ENCODE measurements around the gene PTPN6.

Gene PTPN6

DNA sequence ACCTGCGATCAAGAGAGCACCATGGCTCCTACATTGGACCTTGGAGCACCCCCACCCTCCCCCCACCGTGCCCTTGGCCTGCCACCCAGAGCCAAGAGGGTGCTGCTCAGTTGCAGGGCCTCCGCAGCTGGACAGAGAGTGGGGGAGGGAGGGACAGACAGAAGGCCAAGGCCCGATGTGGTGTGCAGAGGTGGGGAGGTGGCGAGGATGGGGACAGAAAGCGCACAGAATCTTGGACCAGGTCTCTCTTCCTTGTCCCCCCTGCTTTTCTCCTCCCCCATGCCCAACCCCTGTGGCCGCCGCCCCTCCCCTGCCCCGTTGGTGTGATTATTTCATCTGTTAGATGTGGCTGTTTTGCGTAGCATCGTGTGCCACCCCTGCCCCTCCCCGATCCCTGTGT, 9.4 kb upstream of the PTPN6 start:
- no peak for DNase-seq (ENCODE audit: low read depth, low spot score)

DNA sequence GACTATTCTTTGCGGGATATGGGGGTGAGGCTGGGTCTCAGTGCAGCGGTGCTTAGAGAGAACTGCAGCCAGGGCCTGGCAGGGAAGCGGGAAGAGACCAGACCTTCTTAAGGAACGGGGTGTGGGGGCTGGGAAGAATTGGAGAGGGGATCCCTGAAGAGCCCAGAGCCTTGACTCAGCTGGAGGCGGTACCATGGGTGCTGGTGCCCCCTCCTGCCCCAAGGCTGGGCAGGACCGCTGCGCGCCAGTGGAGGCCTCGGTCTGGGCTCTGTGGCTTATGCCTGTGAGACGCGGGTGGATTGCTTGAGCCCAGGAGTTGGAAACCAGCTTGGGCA, 8.9 kb upstream of the PTPN6 start:
- no peak for DNase-seq (ENCODE audit: low read depth, low spot score)

DNA sequence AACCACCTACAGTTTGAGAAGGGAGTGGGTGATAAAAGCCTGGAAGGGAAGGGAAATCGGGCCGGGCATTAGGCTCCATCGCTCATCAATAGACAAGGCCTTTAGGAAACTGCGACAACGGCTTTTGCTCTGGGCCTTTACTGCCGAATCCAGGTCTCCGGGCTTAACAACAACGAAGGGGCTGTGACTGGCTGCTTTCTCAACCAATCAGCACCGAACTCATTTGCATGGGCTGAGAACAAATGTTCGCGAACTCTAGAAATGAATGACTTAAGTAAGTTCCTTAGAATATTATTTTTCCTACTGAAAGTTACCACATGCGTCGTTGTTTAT, 7.8 kb upstream of the PTPN6 start:
- peak; percentile 87 for DNase-seq (ENCODE audit: low read depth, low spot score)

DNA sequence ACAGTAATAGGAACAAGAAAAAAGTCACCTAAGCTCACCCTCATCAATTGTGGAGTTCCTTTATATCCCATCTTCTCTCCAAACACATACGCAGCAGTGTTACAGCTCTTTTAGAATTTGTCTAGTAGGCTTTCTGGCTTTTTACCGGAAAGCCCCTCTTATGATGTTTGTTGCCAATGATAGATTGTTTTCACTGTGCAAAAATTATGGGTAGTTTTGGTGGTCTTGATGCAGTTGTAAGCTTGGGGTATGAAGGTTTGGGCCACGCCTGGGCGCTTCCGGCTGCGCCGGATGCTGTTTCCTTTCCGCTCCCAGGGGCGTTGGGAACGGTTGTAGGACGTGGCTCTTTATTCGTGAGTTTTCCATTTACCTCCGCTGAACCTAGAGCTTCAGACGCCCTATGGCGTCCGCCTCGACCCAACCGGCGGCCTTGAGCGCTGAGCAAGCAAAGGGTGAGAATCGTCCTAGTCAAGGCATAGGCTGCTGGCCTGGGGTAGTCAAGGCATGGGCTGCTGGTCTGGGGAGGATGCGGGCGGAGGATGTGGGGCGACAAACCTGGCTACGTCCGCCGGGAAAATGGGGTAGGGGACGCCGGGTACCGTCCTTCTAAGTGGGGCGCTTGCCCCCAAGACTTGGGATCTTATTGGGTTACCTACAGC, 7.3 kb upstream of the PTPN6 start, which contains the start of the genes C12orf57 and RNU7-1:
C12orf57 (plus strand) TSS at position 301 of the 659 bp plus-strand sequence; CDS start at position 401, 100 bp downstream.
RNU7-1 (plus strand) TSS at position 95 of the 659 bp plus-strand sequence.
- DNase-seq (ENCODE audit: low read depth, low spot score) = peak; percentile 73

DNA sequence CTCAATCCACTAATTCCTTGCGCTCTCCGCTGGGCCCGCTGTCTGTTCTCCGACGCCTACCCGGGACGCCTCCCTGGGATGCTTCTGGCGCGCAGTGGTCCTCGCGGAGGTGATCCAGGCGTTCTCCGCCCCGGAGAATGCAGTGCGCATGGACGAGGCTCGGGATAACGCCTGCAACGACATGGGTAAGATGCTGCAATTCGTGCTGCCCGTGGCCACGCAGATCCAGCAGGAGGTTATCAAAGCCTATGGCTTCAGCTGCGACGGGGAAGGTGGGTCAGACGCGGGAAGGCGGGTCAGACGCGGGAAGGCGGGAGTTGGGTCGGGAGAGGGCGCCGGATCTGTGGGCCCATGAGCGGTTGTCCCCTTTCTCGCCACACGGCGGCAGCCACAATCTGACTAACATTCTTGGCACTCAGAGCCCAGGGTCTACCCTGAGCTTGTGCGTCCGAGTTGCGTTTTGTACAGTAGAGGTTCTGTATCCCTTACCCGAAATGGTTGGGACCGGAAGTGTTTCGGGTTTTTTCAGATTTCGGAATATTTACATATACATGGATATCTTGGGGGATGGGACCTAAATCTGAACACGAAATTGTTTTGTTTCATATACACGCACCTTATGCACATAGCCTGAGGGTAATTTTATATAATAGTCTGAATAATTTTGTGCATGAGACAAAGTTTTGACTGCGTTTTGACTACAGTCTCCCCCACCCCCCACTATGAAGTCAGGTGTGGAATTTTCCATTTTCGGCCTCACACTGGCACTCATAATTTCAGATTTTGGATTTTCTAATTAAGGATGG, 6.6 kb upstream of the PTPN6 start:
- peak; percentile 57 for DNase-seq (ENCODE audit: low read depth, low spot score)

DNA sequence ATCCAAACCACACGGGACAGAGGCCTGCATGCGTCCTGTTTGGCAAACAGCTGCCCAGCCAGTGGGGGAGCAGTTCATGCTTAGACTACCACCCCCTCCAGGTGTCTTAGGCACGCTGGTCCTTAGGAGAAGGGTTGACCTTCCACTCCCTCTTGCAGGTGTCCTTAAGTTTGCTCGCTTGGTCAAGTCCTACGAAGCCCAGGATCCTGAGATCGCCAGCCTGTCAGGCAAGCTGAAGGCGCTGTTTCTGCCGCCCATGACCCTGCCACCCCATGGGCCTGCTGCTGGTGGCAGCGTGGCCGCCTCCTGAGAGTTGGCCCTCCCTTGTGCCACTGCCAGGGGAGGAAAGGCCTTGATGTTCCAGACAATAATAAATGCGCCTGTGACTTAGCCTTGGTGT, 5.5 kb upstream of the PTPN6 start:
- no peak for DNase-seq (ENCODE audit: low read depth, low spot score)

DNA sequence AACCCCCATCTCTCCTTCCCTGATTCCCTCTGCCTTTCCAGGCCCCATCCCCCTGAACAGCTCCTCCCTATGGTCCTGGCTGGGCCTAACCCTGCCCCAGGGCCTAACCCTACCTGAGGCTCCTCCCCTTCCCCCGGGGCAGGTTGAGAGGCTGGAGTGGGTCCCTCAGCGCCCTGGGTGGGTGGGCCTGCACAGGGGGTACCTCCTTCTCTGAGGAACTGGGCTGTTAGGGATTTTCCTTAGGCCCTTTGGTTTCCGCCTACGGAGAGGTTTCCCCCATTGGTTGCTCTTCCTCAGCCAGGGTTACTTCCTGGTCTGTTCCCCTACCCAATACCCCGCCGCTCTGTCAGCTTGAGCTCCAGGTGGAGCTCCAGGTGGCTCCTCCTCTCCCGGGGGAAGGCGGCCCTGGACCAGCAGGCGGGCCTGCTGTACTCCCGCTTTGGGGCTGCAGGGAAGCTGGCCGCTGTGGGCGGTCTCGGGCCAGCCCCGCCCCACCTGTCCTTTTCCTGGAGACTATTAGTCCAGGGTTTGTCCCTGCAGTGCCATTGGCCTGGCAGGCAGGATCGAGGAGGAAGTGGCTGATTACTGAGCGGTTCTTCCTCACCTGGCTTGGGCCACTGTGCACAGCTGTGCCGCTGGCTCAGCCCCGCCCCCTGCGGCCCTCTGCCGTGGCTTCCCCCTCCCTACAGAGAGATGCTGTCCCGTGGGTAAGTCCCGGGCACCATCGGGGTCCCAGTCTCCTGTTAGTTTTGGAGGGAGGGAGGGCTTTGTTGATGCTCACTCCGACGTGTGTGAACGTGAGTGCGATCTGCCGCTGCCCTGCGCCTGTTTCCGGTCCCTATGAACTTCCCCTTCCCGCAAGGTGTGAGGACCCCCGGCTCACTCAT, 4.9 kb upstream of the PTPN6 start:
- no peak for DNase-seq (ENCODE audit: low read depth, low spot score)

DNA sequence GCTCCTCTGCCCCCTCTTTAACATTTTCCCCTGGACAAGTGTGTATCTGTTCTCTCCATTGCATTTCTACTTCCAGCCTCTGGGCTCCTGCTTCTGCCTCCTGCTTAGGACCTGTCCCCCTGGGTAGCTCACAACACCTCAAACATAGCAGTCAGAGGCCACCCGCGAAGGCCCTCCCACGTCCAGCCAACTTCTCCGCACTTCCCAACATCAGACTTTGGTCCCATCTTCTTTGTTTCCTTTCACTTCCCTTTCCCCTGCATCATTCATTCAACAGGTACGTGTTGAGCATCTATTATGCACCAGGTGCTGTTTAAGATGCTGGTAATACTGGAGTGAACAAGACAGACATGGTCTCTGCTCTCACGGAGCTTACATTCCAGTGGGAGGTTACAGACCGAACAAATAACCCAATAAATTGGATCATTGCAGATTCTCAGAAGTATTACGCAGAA, 4.2 kb upstream of the PTPN6 start:
- no peak for DNase-seq (ENCODE audit: low read depth, low spot score)

DNA sequence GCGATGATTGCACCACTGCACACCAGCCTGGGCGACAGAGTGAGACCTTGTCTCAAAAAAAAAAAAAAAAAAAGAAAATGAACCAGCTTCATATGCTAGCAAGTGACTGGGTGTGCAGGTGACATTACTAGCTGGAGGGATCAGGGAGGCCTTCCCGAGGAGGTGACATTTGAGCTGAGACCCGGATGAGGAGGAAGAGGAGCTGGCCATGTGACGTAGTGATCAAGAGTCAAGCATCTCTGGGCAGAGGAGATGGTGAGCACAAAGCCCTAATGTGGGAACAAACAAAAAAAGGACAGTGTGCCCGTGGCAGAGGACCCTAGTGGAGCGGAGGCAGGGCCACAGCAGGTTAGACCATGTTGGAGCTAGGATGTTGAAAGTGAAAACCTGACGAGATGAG, 3.5 kb upstream of the PTPN6 start:
- DNase-seq (ENCODE audit: low read depth, low spot score) = no peak

DNA sequence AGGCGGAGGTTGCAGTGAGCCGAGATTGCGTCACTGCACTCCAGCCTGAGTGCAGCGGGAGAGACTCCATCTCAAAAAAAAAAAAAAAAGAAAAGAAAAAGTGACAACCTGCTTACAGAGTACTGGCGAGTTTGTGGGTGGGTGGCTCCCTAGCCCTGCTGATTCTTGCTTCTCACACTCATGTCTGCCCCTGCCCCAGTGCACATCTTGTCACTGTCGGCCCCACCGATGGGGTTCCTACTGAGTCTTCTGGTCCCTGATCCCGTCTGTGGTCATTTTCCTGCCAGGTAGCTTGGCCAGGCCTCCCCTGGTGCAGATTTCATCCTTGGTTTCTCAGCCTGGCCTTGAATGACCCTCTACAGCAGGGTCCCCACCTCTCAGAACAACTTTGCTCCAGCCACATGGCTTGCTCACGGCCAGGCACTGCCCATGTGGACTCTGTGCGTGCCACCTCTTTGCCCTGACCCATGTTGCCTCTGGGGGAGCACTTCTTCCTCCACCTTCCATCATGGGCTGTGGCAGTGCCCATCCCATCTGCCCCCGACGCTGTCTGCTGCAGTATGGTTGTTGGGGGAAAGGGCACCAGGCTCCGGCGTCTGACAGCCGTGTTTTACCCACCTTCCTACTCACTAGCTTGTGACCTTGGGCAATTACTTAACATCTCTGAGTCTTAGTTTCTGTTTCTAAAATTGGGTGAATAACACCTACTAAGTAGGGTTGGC, 2.1 kb upstream of the PTPN6 start:
- DNase-seq (ENCODE audit: low read depth, low spot score) = no peak

DNA sequence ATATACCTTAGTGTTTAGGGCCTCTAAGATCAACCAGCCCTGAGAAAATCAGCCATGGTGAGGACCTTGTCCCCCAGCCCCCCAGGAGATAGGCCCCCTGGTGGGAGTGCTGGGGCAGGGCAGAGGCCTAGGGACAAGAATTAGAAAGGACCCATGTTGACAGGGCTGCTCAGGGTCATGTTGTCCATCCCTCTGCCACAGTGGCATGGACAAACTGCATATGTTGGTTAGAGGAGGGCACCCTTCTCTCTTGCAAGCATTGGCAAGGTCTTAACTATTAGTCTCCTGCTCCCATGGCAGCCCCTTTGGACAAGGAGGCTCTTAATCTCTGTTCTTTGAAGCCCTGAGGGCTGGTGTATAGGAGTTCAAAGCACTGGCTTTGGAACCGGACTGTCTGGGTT, 755 bp upstream of the PTPN6 start:
- DNase-seq (ENCODE audit: low read depth, low spot score) = no peak

DNA sequence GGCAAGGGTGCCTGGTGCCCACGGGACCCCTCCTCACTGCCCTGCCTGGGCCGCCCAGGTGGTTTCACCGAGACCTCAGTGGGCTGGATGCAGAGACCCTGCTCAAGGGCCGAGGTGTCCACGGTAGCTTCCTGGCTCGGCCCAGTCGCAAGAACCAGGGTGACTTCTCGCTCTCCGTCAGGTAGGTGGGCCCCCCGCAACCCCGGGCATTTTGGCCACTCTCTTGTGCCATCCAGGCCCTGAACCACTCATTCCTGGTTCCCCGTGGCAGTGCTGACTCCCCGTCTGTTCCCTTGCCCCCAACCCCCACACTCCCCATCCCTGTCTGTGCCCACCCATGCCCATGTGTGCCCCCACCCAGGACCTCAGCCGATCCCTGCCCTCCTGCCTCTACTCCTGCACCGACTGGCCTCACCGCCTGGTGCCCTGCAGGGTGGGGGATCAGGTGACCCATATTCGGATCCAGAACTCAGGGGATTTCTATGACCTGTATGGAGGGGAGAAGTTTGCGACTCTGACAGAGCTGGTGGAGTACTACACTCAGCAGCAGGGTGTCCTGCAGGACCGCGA, 480 bp downstream of the PTPN6 start:
- DNase-seq (ENCODE audit: low read depth, low spot score) = no peak

DNA sequence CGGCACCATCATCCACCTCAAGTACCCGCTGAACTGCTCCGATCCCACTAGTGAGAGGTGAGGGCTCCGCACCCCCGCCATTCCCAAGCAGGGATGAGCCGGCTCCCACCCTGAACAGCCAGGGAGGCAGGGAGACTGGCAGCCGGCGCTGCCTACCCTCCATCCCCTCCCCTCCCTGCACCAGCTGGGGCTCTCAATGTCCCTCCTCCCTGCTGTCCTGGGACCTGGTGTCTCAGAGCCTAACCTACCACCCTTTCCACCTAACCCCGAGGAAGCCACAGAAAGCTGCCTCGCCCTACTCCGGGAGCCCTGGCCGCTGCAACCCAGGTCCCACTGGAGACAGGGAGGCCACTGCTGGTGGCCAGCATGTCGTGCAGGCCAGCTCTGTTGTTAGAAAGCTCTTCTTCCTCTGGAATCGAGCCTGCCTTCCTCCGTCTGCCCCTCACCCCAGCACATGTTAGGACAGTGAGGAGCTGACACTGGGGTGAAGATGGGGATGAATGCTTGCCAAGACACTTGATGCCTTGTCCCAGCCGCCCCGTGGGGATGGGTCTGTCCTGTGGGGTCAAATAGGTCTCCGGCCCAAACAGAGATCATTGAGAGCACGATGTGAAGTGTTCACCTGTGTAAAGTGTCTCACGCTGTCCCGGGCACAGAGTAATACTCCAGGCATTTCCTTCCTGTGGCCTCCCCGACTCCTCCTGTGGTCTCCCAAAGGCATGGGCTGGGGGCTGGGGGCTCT, 1.1 kb downstream of the PTPN6 start:
- DNase-seq (ENCODE audit: low read depth, low spot score) = no peak

DNA sequence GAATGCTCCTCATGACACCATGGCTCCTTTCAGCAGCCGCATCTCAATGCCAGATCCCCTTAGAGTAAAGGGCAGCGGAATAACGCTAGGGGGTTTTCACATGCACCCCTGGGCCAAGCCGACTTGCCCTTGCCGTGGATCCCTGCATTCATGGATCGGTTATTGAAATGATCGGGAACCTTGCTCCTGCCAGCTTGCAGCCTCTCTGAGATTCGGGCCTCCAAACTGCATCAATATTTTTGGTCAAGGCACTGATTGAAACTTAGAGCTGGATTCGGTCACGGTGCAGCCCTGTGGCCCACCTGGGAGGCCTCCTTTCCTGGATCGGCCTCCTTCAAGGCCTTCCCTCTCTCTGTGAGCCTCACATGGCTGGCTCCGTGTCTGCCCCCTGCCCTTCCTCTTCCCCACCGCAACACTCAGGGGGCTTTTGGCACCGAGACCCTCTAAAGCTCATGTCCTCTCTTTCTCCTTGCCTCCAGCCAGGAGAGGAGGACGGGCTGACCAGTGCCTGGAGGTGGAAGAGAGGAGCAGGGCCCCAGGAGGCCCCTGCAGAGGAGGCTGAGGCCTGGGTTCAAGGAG, 1.8 kb downstream of the PTPN6 start:
- DNase-seq (ENCODE audit: low read depth, low spot score) = no peak

DNA sequence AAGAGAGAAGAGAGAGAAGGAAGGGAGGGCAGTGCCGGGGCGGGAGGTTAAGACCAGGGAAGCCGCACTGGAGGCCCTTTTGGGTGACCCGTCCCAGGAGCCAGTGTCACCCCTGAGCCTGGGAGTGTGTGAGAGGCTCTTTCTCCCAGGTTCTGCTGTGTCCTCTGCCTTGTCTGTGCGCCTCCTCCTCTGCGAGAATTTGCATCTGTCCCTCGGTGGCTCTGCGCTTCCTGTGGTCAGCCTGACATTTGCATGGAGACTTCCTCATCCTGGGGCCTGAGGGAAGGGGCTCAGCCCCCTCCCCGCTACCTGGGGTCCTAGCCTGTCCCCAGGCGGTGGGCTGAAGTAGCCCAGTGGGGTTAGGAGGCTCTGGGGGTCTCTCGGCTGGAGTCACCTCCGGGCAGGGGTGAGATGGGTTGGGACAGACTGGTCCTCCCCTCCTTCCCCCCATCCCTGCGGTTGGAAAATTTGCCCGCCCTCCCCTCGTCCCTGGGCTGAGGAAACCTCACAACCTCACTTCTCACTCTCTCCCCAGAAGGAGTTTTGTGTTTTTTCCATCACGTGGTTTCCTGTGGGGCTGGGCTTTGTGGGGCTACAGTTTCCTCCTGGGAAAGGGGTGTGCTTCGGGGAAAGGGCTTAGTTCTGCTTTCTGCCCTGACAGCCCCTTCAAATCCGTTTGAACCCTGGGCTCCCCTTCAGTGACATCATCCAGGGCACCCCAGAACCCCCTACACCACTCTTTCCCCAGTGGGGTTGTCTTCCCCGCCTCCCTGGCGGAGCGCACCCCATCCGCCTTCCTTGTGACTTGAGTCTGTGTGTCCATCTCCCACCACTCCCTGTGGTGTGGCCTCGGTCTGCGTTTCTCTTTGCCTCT, 2.5 kb downstream of the PTPN6 start:
- DNase-seq (ENCODE audit: low read depth, low spot score) = no peak

DNA sequence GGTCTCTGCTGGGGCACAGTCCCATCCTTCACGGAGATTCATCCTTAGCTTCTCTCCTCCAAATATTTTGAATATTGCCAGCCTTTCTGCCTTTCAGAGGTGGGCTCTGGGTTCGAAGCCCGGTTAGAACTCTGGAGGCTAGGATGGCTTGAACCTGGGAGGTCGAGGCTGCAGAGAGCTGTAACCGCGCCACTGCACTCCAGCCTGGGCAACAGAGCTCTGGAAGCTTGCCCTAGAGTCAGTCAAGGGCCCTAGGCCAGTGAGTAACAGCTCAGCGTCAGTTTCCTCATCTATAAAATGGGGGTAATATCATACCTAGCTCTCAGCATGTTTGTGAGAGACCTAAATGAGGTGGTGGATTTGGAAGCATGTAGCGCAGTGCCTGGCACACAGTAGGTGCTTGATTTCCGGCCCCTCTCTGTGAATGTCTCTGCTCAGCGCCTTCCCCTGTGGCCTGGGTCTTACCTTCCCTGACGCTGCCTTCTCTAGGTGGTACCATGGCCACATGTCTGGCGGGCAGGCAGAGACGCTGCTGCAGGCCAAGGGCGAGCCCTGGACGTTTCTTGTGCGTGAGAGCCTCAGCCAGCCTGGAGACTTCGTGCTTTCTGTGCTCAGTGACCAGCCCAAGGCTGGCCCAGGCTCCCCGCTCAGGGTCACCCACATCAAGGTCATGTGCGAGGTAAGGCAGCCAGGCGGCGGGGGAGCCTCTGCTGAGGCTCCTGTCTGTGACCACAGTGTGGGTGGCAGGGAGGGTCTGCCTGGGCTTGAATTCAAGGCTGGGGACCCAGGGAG, 3.4 kb downstream of the PTPN6 start:
- DNase-seq (ENCODE audit: low read depth, low spot score) = no peak

DNA sequence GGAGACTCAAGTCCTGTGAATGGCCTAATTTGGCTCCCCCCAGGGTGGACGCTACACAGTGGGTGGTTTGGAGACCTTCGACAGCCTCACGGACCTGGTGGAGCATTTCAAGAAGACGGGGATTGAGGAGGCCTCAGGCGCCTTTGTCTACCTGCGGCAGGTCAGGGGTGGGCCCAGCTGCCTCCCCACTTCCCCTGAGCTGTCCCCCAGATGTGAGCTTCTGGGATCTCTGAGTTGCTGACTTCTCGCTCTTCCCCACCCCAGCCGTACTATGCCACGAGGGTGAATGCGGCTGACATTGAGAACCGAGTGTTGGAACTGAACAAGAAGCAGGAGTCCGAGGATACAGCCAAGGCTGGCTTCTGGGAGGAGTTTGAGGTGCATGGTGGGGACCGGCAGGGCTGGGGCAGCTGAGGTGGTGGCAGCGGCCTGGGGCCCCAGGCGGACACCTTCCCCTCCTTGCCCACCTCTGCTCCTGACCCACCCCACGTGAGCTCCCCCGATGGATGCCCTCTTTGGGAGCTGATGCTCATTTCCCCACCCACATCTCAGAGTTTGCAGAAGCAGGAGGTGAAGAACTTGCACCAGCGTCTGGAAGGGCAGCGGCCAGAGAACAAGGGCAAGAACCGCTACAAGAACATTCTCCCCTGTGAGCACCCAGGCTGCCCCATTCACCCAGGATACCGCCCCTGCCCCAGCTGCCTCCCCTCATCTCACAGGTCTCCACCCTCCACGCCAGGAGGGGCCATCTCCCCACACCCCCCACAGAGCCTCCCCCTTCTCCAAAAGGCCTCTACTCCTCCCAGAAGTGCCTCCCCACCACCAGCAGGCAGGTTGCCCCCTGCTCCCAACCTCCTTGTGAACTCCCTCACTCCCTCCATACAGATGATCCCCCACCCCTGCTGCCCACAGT, 4.2 kb downstream of the PTPN6 start:
- DNase-seq (ENCODE audit: low read depth, low spot score) = no peak
